A673 (cell line): ENCODE results near the gene HSF5. TPM values are rescaled to one million over a fixed set of nuclear protein-coding genes. Genes with fewer than 3 reads are reported as not detected.

Source experiments
- BruUV-seq: library from RNA; stranded (reverse); fragments of 400-500 nt; replicated peaks from 2 replicates; lab custom pipeline; 2021; lab: Mats Ljungman, UMichigan
- CTCF ChIA-PET: fragments of 300-600 bp; sonication (Branson Sonifier 250); formaldehyde crosslinking; loops from one replicate; lab custom pipeline; 2022; ENCODE audit warnings: antibody characterized with exemption; lab: Charles Lee
- POLR2A ChIA-PET: fragments of 300-600 bp; sonication (Branson Sonifier 250); formaldehyde crosslinking; loops from one replicate; lab custom pipeline; 2022; ENCODE audit warnings: antibody characterized with exemption; ENCODE audit not compliant: low non-redundant PET; lab: Charles Lee
- DNase-seq: peaks from one replicate; pipeline ENCODE4 v3.0.0-alpha.2; 2015; ENCODE audit warnings: low spot score
- H3K27ac ChIP-seq: fragments of 200-600 bp; sonication (generic); 2 replicates; pipeline ENCODE4 v1.5.1; 2016; ENCODE audit warnings: mixed run types, low read depth, mild to moderate bottlenecking, mixed read lengths, antibody characterized with exemption, low read length; ENCODE audit not compliant: poor library complexity, severe bottlenecking
- H3K27me3 ChIP-seq: fragments of 200-600 bp; sonication (generic); replicated peaks from 2 replicates; pipeline ENCODE4 v1.6.1; 2017; ENCODE audit warnings: mixed run types, low read depth, mild to moderate bottlenecking, mixed read lengths, antibody characterized with exemption, low read length; ENCODE audit not compliant: insufficient read depth, poor library complexity
- H3K36me3 ChIP-seq: fragments of 200-600 bp; sonication (generic); 2 replicates; pipeline ENCODE4 v1.6.1; 2016; ENCODE audit warnings: mixed run types, mild to moderate bottlenecking, mixed read lengths, antibody characterized with exemption, low read length; ENCODE audit not compliant: insufficient read depth, poor library complexity, severe bottlenecking
- H3K4me1 ChIP-seq: fragments of 200-600 bp; sonication (generic); 2 replicates; pipeline ENCODE4 v1.6.1; 2017; ENCODE audit warnings: mixed run types, mild to moderate bottlenecking, mixed read lengths, antibody characterized with exemption, low read length; ENCODE audit not compliant: insufficient read depth, poor library complexity, severe bottlenecking
- H3K4me3 ChIP-seq: fragments of 200-600 bp; sonication (generic); 2 replicates; pipeline ENCODE4 v1.5.1; 2016; ENCODE audit warnings: low read depth, mixed run types, mild to moderate bottlenecking, mixed read lengths, low read length; ENCODE audit not compliant: poor library complexity, severe bottlenecking
- H3K9me3 ChIP-seq: fragments of 200-600 bp; sonication (generic); 2 replicates; pipeline ENCODE4 v1.6.1; 2016; ENCODE audit warnings: mixed run types, low read depth, mild to moderate bottlenecking, mixed read lengths, antibody characterized with exemption, low read length; ENCODE audit not compliant: poor library complexity, severe bottlenecking
- EZH2 ChIP-seq: fragments of 200-600 bp; sonication (generic); IDR thresholded peaks from 2 replicates; pipeline ENCODE4 v1.6.1; 2017; ENCODE audit warnings: borderline replicate concordance, low read depth, mild to moderate bottlenecking, mixed read lengths, antibody characterized with exemption, low read length; ENCODE audit not compliant: poor library complexity, severe bottlenecking
- intact Hi-C: fragments of 100-400 bp; cut with micrococcal nuclease; formaldehyde crosslinking; loops from one replicate; pipeline ENCODE4 v1.10.0; 2022; ENCODE audit not compliant: unreplicated experiment
- total RNA-seq: library from RNA; stranded (reverse); gene quantifications from 2 replicates; pipeline ENCODE4 v1.2.3, GENCODE V29; 2021
- TF ChIP-seq, protein P1 (sequence below): fragments of 300-800, 200-600 bp; sonication (generic); conservative IDR thresholded peaks from 2 replicates; pipeline ENCODE4 v1.5.1; 2017; ENCODE audit warnings: low read depth, mild to moderate bottlenecking, antibody characterized with exemption, low read length, moderate library complexity, mixed read lengths

Gene HSF5
- total RNA-seq, 1 experiment from 2014 or later, result 0.06 TPM

GRCh38 chr17:58382872-58383242 lies 105.4 kb downstream of the HSF5 start:
- no peaks in the 10 kb centered on the region for H3K36me3 ChIP-seq
- TF ChIP-seq, protein P1, sequence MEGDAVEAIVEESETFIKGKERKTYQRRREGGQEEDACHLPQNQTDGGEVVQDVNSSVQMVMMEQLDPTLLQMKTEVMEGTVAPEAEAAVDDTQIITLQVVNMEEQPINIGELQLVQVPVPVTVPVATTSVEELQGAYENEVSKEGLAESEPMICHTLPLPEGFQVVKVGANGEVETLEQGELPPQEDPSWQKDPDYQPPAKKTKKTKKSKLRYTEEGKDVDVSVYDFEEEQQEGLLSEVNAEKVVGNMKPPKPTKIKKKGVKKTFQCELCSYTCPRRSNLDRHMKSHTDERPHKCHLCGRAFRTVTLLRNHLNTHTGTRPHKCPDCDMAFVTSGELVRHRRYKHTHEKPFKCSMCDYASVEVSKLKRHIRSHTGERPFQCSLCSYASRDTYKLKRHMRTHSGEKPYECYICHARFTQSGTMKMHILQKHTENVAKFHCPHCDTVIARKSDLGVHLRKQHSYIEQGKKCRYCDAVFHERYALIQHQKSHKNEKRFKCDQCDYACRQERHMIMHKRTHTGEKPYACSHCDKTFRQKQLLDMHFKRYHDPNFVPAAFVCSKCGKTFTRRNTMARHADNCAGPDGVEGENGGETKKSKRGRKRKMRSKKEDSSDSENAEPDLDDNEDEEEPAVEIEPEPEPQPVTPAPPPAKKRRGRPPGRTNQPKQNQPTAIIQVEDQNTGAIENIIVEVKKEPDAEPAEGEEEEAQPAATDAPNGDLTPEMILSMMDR, result no peak
- no peak for TF ChIP-seq EZH2
- no peak overlapping the region for H3K27ac ChIP-seq
- POLR2A ChIA-PET, result no interaction called here
- peaks cover 19% of the 10 kb centered on the region for H3K27me3 ChIP-seq
- no peaks in the 10 kb centered on the region for H3K4me1 ChIP-seq
- BruUV-seq, result no TSS peak
- intact Hi-C loops, result no loop called here
- DNase-seq, result no peak
- no peaks in the 10 kb centered on the region for H3K9me3 ChIP-seq
- CTCF ChIA-PET, result no interaction called here
- no peak overlapping the region for H3K4me3 ChIP-seq

- intact Hi-C loops, result no loop called here
- no peak for DNase-seq
- ChIA-PET CTCF (no interaction called here), POLR2A (no interaction called here)
- Histone ChIP-seq H3K4me1 (no peaks in the 10 kb centered on the region), H3K9me3 (no peaks in the 10 kb centered on the region), H3K4me3 (no peak overlapping the region), H3K36me3 (no peaks in the 10 kb centered on the region), H3K27me3 (peaks cover 19% of the 10 kb centered on the region), H3K27ac (no peak overlapping the region)
- TF ChIP-seq, protein P1, result no peak
- TF ChIP-seq EZH2, result no peak
- BruUV-seq, result no TSS peak
These were observed 105.9 kb downstream of the HSF5 start for GRCh38 chr17:58382108-58382871.

DNA sequence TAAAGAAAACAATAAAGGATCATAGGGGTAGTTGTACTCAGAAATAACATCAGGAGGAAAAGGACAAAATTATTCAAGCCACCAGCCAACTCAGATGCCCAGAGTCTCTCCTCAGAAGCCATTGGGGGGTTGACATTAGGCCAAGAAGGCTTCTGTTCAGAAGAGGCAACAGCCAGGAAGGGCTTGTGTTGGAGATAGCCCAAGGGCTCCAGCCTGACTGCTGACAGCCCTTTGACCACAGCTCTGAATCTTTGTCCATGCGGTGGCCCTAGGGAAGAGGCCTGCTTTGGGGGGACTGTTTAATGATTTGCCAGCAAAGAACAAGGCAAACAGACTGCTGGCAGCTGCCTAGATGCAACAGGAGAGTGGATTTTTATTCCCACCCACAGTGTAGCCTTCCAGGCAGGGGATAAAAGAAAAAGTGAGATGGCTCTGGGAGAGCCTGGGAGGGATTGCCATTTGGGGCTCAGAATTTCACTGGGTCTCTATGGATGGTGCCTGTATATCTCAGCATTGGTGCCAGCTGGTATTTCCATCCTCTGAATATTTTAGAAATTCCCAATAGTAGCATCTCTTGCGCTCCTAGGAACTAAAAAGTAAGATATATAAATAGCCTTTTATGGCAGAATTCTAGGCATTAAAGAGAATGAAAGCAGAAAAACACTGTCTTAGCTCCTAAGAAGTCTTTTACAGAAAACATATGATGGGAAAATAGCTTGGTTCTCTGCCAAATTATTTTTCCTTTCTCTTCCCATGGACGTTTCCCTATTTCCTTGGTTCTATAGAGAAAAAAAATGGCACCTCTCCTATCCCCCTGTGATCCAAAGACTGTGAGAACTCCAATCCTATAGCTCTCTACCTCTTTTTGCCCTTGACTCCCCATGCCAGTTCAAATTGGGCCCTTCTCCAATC lies 106.8 kb downstream of the HSF5 start:
- no peak overlapping the region for H3K27ac ChIP-seq
- no TSS peak for BruUV-seq
- TF ChIP-seq, protein P1, result no peak
- TF ChIP-seq EZH2, result no peak
- CTCF ChIA-PET, result no interaction called here
- H3K4me3 ChIP-seq, result no peak overlapping the region
- no peaks in the 10 kb centered on the region for H3K9me3 ChIP-seq
- POLR2A ChIA-PET, result no interaction called here
- peaks cover 19% of the 10 kb centered on the region for H3K27me3 ChIP-seq
- no peaks in the 10 kb centered on the region for H3K36me3 ChIP-seq
- intact Hi-C loops, result no loop called here
- DNase-seq, result no peak
- no peaks in the 10 kb centered on the region for H3K4me1 ChIP-seq
